ENCODE results near the gene NDUFA11.

DNA sequence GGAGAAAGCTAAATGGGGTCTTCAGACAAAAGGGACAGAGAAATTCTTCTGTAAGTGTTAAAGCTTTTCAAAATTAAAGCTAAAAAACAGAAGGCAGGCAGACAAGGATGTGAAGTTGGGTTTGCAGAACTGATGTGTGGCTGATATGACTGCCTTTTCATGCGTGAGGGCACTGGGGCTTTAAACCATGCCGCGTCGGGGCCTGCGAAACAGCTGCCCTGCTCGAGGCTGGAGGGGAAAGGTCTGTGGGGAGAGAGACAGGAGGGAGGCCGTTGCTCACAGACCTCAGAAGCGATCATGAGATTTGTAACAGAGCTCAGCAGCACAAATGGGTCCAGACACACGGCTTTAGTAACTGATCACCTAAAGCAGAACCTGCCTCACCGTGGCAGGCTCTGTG lies 34.0 kb upstream of the NDUFA11 start:
- TF ChIP-seq, protein P1, sequence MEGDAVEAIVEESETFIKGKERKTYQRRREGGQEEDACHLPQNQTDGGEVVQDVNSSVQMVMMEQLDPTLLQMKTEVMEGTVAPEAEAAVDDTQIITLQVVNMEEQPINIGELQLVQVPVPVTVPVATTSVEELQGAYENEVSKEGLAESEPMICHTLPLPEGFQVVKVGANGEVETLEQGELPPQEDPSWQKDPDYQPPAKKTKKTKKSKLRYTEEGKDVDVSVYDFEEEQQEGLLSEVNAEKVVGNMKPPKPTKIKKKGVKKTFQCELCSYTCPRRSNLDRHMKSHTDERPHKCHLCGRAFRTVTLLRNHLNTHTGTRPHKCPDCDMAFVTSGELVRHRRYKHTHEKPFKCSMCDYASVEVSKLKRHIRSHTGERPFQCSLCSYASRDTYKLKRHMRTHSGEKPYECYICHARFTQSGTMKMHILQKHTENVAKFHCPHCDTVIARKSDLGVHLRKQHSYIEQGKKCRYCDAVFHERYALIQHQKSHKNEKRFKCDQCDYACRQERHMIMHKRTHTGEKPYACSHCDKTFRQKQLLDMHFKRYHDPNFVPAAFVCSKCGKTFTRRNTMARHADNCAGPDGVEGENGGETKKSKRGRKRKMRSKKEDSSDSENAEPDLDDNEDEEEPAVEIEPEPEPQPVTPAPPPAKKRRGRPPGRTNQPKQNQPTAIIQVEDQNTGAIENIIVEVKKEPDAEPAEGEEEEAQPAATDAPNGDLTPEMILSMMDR (IDR thresholded peaks at IDR 0.05; ENCODE audit: insufficient read depth, low read length, poor library complexity, severe bottlenecking), result no peak
- no peak for TF ChIP-seq EZH2phosphoT487 (conservative IDR thresholded peaks at IDR 0.05; ENCODE audit: low read length)

Measured in SU-DHL-6 (cell line).